DOHH2 (cell line): ENCODE data around the gene SLC1A5.

Experiments used
- H3F3A ChIP-seq: fragments of 200-600 bp; sonication (generic), shearing (Covaris generic); 2 replicates; pipeline ENCODE4 v1.6.0; 2016; ENCODE audit warnings: antibody characterized with exemption, mild to moderate bottlenecking; ENCODE audit not compliant: control insufficient read depth, insufficient read depth
- H3K27ac ChIP-seq: fragments of 200-600 bp; sonication (generic); 2 replicates; pipeline ENCODE4 v1.5.1; 2014; ENCODE audit warnings: low read depth, mild to moderate bottlenecking, low read length, moderate library complexity
- H3K27me3 ChIP-seq: fragments of 200-600 bp; sonication (generic); 2 replicates; pipeline ENCODE4 v1.6.1; 2014; ENCODE audit warnings: mild to moderate bottlenecking, low read length, mixed read lengths; ENCODE audit not compliant: control insufficient read depth
- H3K36me3 ChIP-seq: fragments of 200-600 bp; sonication (generic); 2 replicates; pipeline ENCODE4 v1.6.1; 2014; ENCODE audit warnings: mild to moderate bottlenecking, low read length, moderate library complexity, mixed read lengths; ENCODE audit not compliant: control insufficient read depth
- H3K4me1 ChIP-seq: fragments of 200-600 bp; sonication (generic); 2 replicates; pipeline ENCODE4 v1.6.1; 2014; ENCODE audit warnings: mild to moderate bottlenecking, low read length, mixed read lengths; ENCODE audit not compliant: control insufficient read depth
- H3K4me2 ChIP-seq: fragments of 200-600 bp; sonication (generic); 2 replicates; pipeline ENCODE4 v1.6.0; 2014; ENCODE audit warnings: mild to moderate bottlenecking, low read length, moderate library complexity
- H3K4me3 ChIP-seq: fragments of 200-600 bp; sonication (generic); 2 replicates; pipeline ENCODE4 v1.5.1; 2014; ENCODE audit warnings: mild to moderate bottlenecking, low read length, mixed read lengths
- H3K79me2 ChIP-seq: fragments of 200-600 bp; sonication (generic); 2 replicates; pipeline ENCODE4 v1.6.1; 2014; ENCODE audit warnings: mild to moderate bottlenecking, low read length, mixed read lengths; ENCODE audit not compliant: control insufficient read depth
- H3K9me2 ChIP-seq: fragments of 200-600 bp; sonication (generic); replicated peaks from 2 replicates; pipeline ENCODE4 v1.6.1; 2014; ENCODE audit warnings: mild to moderate bottlenecking, low read length, mixed read lengths; ENCODE audit not compliant: control insufficient read depth
- H3K9me3 ChIP-seq: fragments of 200-600 bp; sonication (generic); 2 replicates; pipeline ENCODE4 v1.6.1; 2014; ENCODE audit warnings: antibody characterized with exemption, low read length, mixed read lengths; ENCODE audit not compliant: control insufficient read depth, insufficient read depth
- H4K20me1 ChIP-seq: fragments of 200-600 bp; sonication (generic); 2 replicates; pipeline ENCODE4 v1.6.0; 2014; ENCODE audit warnings: low read depth, mild to moderate bottlenecking, antibody characterized with exemption, low read length, moderate library complexity; ENCODE audit not compliant: control insufficient read depth, insufficient read depth
- CTCF ChIP-seq: fragments of 200-600 bp; sonication (generic); IDR thresholded peaks from one replicate; pipeline ENCODE4 v1.5.1; 2014; ENCODE audit warnings: antibody characterized with exemption, mild to moderate bottlenecking, low read depth, low read length; ENCODE audit not compliant: poor library complexity, severe bottlenecking
- EZH2phosphoT487 ChIP-seq: fragments of 200-600 bp; sonication (generic); IDR thresholded peaks from 2 replicates; pipeline ENCODE4 v1.6.1; 2017; ENCODE audit warnings: borderline replicate concordance, mild to moderate bottlenecking, antibody characterized with exemption, low read length, moderate library complexity, mixed read lengths

Gene SLC1A5

DNA sequence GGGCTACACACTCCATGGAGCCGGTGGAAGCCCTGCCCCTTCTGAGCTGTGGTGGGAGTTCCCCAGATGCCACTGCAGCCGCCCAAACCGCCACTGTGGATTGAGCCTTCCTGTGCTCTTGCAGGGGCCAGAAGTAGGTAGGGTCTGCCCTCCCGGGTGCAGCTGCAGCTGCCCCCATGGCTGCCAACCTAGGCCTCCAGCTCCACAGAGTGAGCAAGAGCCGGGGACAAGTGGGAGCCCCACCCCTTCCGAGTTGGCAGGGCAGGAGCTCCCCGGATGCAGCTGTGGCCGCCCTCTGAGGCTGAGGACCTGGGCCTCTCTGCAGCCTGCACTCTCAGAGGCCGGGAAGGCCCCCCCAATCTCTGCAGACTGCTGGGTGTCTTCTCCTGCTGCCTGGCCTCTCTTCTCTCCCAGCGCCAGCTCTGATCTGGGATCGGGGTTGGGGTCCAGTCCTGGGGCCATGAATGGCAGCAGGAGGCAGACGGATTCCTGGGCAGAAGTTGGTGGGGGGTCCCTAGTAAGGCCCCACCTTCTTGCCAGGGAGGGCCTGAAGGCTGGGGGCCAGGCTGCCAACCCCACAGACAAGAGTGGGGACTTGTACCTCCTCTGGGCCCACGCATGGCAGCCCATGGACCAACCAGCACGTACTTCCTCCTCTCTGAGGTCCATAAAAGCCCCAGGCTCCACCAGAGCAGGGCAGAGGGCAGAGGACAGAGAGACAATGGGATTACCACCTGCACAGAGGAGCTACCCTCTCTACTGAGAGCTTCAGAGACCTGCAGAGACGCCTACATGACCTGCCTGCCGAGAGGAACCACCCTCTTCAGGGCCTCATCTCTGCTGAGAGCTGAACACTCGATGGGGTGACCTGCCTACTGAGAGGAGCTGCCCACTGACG, 33.4 kb upstream of the SLC1A5 start:
- peak overlapping the region; percentile 55 for H3K4me2 ChIP-seq
- H3K27me3 ChIP-seq = no peaks in the 10 kb centered on the region
- no peaks in the 10 kb centered on the region for H3K9me2 ChIP-seq
- H4K20me1 ChIP-seq = no peaks in the 10 kb centered on the region
- H3K9me3 ChIP-seq = no peaks in the 10 kb centered on the region
- no peaks in the 10 kb centered on the region for H3K79me2 ChIP-seq
- no peak for TF ChIP-seq CTCF
- TF ChIP-seq EZH2phosphoT487 = no peak
- H3K36me3 ChIP-seq = no peaks in the 10 kb centered on the region
- no peak overlapping the region for H3K4me3 ChIP-seq
- H3F3A ChIP-seq = peaks cover 4% of the 10 kb centered on the region; the same call in 1 of the 2 replicates
- peaks cover 46% of the 10 kb centered on the region for H3K4me1 ChIP-seq
- peak overlapping the region; percentile 49 for H3K27ac ChIP-seq

- TF ChIP-seq CTCF = no peak
- TF ChIP-seq EZH2phosphoT487 = no peak
- Histone ChIP-seq H3K9me2 (no peaks in the 10 kb centered on the region), H3K4me2 (no peak overlapping the region), H3K79me2 (no peaks in the 10 kb centered on the region), H3F3A (peaks cover 4% of the 10 kb centered on the region; the same call in 1 of the 2 replicates), H3K4me1 (peaks cover 21% of the 10 kb centered on the region), H3K27me3 (0 out of 2 replicates have a peak, but pooled peaks cover 1% of the 10 kb centered on the region), H3K27ac (no peak overlapping the region), H3K36me3 (no peaks in the 10 kb centered on the region), H3K4me3 (no peak overlapping the region), H3K9me3 (no peaks in the 10 kb centered on the region), H4K20me1 (no peaks in the 10 kb centered on the region)
Measured at GRCh38 chr19:46818812-46819211, 30.4 kb upstream of the SLC1A5 start.

GRCh38 chr19:46815833-46816627, 27.6 kb upstream of the SLC1A5 start:
- H3K27ac ChIP-seq = no peak overlapping the region
- no peak for TF ChIP-seq EZH2phosphoT487
- no peak for TF ChIP-seq CTCF
- no peaks in the 10 kb centered on the region for H3K9me3 ChIP-seq
- no peaks in the 10 kb centered on the region for H4K20me1 ChIP-seq
- H3K27me3 ChIP-seq = 0 out of 2 replicates have a peak, but pooled peaks cover 5% of the 10 kb centered on the region
- no peaks in the 10 kb centered on the region for H3K79me2 ChIP-seq
- no peak overlapping the region for H3K4me2 ChIP-seq
- no peak overlapping the region for H3K4me3 ChIP-seq
- H3K9me2 ChIP-seq = no peaks in the 10 kb centered on the region
- peaks cover 5% of the 10 kb centered on the region for H3K4me1 ChIP-seq
- H3K36me3 ChIP-seq = no peaks in the 10 kb centered on the region
- peaks cover 4% of the 10 kb centered on the region; the same call in 1 of the 2 replicates for H3F3A ChIP-seq
